ENCODE results near the gene HOXC9.

The HOXC9 gene

GRCh38 chr12:53994264-53995001 is 5.5 kb upstream of the HOXC9 start:
- TF ChIP-seq CTCF (conservative IDR thresholded peaks at IDR 0.05; ENCODE audit: control insufficient read depth, insufficient read depth, low read depth, low read length) = no peak
- H3K4me3 ChIP-seq (ENCODE audit: control insufficient read depth, low read depth, low read length) = peak overlapping the region; percentile 49
- DNase-seq (ENCODE audit: low read depth) = no peak

GRCh38 chr12:53995002-53995377 is 5.0 kb upstream of the HOXC9 start:
- TF ChIP-seq CTCF (conservative IDR thresholded peaks at IDR 0.05; ENCODE audit: control insufficient read depth, insufficient read depth, low read depth, low read length) = no peak
- DNase-seq (ENCODE audit: low read depth) = no peak
- peak overlapping the region; percentile 49 for H3K4me3 ChIP-seq (ENCODE audit: control insufficient read depth, low read depth, low read length)

GRCh38 chr12:53995378-53996239 is 4.4 kb upstream of the HOXC9 start:
- peak; percentile 51 for DNase-seq (ENCODE audit: low read depth)
- no peak for TF ChIP-seq CTCF (conservative IDR thresholded peaks at IDR 0.05; ENCODE audit: control insufficient read depth, insufficient read depth, low read depth, low read length)
- peak overlapping the region; percentile 49 for H3K4me3 ChIP-seq (ENCODE audit: control insufficient read depth, low read depth, low read length)

- peak overlapping the region; percentile 49 for H3K4me3 ChIP-seq (ENCODE audit: control insufficient read depth, low read depth, low read length)
- DNase-seq (ENCODE audit: low read depth) = no peak
- TF ChIP-seq CTCF (conservative IDR thresholded peaks at IDR 0.05; ENCODE audit: control insufficient read depth, insufficient read depth, low read depth, low read length) = no peak
Measured at GRCh38 chr12:53996240-53997203, 3.4 kb upstream of the HOXC9 start.

- peak overlapping the region; percentile 3 for H3K4me3 ChIP-seq (ENCODE audit: control insufficient read depth, low read depth, low read length)
- DNase-seq (ENCODE audit: low read depth) = no peak
- TF ChIP-seq CTCF (conservative IDR thresholded peaks at IDR 0.05; ENCODE audit: control insufficient read depth, insufficient read depth, low read depth, low read length) = no peak
Measured at GRCh38 chr12:53997204-53998109, 2.5 kb upstream of the HOXC9 start.

Data from fibroblast of mammary gland (primary cell).